Right renal pelvis (tissue), 4 donors: ENCODE measurements around the gene PAQR8. TPM values are rescaled to one million over a fixed set of nuclear protein-coding genes. Genes with fewer than 3 reads are reported as not detected.

Experiments used
- DNase-seq, 4 donors: peaks; one replicate each; pipeline ENCODE4 v3.0.0-alpha.2; 2013; ENCODE audit warnings: low read depth in 4 of 4, low spot score in 3 of 4, missing footprints in 1 of 4
- polyA plus RNA-seq, 4 donors: library from polyadenylated mRNA; unstranded; fragments of 120-200 nt; gene quantifications; one replicate each; pipeline ENCODE4 v1.2.1, GENCODE V29; 2013; ENCODE audit not compliant: insufficient read length in 4 of 4

Gene PAQR8, protein sequence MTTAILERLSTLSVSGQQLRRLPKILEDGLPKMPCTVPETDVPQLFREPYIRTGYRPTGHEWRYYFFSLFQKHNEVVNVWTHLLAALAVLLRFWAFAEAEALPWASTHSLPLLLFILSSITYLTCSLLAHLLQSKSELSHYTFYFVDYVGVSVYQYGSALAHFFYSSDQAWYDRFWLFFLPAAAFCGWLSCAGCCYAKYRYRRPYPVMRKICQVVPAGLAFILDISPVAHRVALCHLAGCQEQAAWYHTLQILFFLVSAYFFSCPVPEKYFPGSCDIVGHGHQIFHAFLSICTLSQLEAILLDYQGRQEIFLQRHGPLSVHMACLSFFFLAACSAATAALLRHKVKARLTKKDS
- 10 to 100 TPM; 22.9 to 37.1 (median 31.8) TPM for polyA plus RNA-seq

DNA sequence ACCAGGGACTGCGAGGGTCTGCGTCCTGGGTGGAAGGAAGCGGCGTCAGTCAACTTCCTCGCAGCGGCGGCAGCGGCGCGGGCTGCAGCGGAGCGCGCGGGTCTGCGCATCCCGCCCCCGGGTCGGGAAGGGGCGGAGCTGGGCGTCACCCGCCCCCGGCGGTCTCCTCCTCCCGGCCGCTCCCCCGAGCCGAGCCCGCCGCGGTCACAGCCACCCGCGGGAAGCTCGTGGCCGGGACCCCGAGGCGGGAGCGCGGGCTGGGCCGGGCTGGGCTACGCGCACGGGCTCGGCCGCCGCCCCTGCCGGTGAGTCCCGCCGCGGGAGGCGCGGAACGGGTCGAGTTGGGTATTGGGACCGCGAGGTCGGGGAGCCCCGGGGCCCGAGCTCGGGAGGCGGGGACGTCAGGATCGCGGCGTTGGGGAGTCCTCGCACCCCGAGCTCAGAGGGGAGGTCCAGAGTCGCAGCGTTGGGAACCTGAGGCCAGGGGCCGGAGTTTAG lies at the start of gene PAQR8:
Gene PAQR8 (plus strand): TSS at position 207 of the 498 bp plus-strand sequence. CDS start 41,063 bp downstream, outside the sequence.
- DNase-seq, result peak in 3 of 4 donors; percentile 54 to 62 (median 59)

GRCh38 chr6:52312461-52312860 lies 49.5 kb upstream of the PAQR8 start:
- no peak for DNase-seq

GRCh38 chr6:52314752-52315151 lies 47.2 kb upstream of the PAQR8 start:
- DNase-seq, result no peak

DNA sequence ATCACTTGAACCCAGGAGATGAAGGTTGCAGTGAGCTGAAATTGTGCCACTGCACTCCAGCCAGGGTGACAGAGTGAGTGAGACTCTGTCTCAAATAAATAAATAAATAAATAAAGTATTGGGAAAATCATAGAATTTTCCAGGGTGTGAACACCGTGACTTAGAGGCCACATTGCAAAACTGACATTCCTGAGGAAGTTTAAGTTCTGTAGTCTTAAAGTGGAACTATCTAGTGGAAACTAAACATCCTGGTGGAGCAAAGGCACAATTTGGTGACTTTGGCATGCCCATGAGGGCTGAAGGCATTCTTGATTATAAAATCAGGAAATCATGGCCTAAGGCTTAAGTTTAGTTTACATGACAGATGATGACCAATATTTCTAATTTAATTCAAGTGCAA lies 44.7 kb upstream of the PAQR8 start:
- DNase-seq, result no peak

DNA sequence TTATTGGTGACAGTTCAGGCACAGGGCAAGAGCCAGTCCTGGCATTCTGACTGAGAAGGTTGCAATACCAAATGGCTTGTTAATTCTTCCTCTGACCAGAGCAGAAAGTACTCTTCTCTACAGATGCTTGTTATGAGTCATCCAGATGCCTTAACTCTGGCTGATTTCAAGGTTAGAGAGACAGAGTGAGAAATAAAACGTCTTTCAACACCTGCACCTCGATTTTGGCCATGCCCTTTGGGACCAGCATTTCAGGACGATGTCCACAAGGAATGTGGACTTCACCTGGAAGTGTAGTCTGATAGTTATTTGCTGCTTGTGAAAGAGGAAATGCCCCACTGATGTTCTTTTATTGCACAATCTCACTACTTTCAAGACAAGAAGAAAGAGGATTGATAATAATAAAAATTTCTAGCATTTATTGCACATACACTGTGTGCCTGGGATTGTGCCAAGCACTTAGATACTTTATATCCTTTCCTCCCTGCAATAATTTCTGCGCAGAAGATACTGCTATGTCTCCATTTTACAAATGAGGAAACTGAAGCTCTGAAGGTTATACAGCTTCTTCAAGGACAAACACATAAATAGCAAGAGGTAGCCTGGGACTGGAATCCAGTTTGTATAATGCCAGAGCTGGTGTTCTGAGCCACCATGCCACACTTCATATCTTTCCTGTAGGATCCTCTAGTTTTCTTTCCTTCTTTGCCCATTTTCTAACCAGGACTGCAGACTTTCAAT lies 43.9 kb upstream of the PAQR8 start:
- no peak for DNase-seq

- no peak for DNase-seq
Measured at GRCh38 chr6:52324189-52324588, 37.8 kb upstream of the PAQR8 start.

DNA sequence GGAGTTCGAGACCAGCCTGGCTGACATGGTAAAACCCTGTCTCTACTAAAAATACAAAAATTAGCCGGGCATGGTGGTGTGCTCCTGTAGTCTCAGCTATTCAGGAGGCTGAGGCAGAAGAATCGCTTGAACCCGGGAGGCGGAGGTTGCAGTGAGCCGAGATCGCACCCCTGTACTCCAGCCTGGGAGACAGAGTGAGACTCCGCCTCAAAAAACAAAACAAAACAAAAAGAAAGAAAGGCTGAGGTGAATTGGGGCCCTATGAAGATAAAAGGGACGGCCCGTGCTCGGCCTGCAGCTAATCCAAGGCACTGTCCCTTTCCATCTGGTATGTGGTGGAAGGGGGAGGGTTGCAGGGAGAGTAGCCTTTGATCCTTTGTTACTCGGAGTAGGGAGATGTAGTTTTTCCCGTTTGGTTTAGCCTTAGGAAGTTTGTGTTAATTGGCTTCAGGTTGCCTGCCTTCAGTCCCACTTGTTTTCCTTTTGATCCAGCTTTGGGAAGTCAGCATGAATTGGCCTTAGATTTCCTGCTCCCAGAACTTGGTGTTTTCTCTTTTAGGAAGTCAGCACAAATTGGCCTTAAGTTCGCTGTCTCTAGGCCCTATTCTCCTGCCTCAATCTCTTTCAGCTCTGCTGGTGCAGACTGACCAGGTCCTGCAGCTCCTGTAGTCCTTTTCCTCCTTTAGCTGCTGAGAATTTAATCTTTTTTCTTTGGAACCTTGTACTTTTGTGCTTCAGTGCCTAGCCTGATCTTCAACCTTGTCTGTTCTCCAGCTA lies 36.1 kb upstream of the PAQR8 start:
- DNase-seq, result no peak

GRCh38 chr6:52326540-52327364 lies 35.2 kb upstream of the PAQR8 start:
- no peak for DNase-seq

GRCh38 chr6:52328303-52328662 lies 33.7 kb upstream of the PAQR8 start:
- DNase-seq, result no peak

DNA sequence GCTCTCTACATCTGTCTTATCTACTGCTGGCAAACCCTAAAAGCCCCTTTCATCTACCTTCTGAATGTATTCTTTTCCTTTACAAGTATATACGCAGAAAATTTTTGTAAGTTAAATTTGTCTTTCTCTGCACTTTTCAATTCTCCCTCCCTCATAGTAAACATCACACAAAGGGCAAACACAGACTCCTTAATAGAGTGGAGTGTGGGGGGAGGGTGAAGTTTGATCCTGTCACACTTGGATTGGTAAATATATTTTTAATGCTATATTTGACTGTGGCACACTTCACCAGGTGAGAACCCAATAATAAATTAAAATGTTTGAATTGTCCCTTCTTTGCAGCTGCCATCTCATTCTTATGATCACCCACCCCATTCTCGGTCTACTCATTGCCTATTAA lies 33.2 kb upstream of the PAQR8 start:
- DNase-seq, result no peak

GRCh38 chr6:52330470-52330869 lies 31.5 kb upstream of the PAQR8 start:
- no peak for DNase-seq

DNA sequence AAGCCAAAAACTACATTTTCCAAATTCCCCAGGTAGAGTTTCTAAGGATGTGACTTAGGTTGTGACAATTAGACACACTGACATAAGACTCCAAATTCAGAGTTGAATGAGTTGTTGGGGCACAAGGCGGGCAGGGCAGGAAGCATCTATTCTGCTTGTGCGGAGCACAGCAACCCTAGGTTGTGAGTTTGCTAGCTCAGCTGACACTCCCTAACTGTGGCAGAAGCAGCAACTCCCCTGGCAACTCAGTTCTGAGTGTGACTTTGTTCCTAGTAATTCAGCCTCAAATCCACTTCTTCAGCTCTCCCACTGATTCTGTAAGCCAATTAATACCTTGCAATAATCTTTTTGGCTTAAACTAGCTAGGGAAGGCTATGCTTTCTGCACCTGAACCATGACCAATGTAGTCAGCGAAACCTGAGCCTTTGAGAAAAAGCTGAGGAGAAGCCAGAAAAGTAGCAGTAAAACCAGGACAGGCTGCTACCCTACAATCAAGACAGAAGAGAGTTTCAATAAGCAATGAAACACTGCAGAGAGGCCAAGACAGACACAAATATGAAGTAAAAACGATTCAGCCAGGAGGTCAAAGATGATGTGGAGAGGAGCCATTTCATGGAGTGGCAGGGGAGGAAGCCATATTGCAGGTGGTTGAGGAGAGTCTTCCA lies 30.0 kb upstream of the PAQR8 start:
- DNase-seq, result no peak

GRCh38 chr6:52333840-52334200 lies 28.1 kb upstream of the PAQR8 start:
- no peak for DNase-seq

DNA sequence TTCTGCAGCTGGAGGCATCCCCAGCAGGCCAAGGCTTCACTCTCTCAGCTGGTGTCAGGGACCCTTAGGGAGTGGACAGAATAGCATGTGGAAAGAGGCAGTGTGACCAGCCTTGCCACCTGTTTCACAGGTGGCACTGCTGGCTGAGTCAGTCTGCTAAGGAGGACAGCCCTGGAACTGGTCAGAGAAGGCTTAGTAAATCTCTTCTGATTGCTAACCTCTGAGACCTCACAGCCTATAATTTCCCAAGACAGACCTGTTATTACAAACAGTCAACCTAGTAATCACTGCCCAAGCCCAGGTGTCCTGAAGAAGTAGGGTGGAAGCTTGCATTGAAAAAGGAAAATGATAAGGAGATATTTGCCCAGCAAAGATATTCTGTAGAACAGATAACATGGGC lies 26.4 kb upstream of the PAQR8 start:
- DNase-seq, result no peak

GRCh38 chr6:52336919-52337561 lies 24.9 kb upstream of the PAQR8 start:
- DNase-seq, result no peak

- no peak for DNase-seq
Measured at GRCh38 chr6:52337633-52338290, 24.2 kb upstream of the PAQR8 start.

DNA sequence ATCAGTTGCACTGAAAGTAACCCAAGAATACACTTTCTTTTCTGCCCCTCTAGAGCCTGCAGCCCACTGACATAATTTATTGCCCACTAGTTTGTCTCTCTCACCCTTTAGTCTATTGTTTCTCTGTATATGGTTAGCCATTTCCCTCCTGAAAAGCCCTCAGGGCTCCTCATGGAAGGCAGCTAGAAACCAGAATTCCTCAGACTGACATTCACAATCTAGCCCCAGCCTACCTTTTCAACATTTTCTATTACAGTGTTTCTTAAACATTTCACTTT lies 21.4 kb upstream of the PAQR8 start:
- no peak for DNase-seq

- DNase-seq, result no peak
Measured at GRCh38 chr6:52341561-52342260, 20.2 kb upstream of the PAQR8 start.
